HG03558 (cell line): ENCODE data around the gene COL4A1.
"Not testable (repeated sequence)": the region's sequence is repeated elsewhere in the genome, so short reads cannot be mapped to it uniquely, and the experiment has no call there.

Experiments used
- ATAC-seq: cut with Tn5 transposase; IDR thresholded peaks from one replicate; pipeline ENCODE4 v1.9.1; 2021; ENCODE audit warnings: moderate number of reproducible peaks; ENCODE audit not compliant: unreplicated experiment; ENCODE audit errors: extremely low read depth

Gene COL4A1

DNA sequence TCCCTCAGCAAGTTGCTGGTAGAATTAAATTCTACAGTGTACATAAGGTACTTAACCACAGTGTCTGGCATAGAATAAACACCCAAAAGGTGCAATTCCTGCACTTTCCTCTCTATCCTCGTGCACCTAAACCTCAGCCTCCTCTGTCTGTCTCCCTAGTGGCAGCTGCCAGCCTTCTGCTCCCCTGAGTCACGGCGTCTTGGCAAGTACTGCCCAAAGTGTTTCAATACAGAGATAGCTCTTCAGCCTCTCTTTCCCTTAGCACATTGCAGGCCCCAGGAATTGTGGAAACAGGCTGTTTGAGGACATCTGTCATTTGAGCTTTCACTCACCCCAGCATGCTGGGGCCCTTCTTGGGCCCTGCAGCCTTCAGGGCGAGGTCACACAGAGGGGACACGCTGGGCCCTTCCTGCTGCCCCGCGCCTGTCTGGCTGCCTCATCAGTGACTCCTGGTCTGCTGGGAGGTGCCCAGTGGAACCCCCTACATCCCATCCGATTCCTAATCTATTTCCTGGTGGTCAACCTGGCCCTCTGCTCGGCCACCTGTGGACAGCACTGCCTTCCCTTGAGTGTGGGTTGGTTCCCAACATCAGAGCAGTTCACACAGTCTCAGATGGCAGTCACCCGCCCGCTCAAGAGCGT lies 19.4 kb upstream of the COL4A1 start:
- no peak for ATAC-seq

DNA sequence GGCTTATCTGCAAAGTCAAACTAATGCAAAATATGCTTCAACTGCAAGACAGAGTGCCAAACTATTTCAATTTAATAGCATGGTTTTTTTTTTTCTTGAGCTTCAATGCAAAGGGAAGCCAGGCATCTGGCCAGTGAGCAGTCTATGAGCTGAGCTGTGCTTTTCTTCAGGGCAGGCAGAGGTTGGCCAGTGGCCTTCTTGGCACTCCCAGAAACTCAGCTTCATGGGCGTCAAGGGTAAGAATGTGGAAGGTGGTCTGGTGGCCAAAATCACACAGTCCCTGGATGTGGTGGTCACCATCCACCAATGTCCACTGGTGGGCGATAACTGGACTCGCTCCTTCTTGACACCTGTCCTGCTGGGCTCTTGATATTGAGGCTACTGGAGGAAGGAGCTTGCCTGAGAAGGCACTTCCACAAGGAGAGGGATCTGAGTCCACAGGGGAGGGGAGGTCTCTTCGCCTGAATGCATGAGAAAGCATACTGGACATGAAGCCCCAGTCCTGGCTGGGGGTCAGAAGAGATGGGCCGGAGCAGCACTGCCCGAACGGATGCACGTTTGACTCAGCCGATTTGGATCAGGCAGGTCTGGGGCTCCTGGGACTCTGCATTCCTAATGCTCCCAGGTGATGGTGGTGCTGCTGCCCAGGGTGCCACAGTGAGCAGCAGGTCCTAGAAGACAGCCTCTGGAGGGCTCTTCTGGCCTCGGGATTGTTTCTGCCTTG lies 17.2 kb upstream of the COL4A1 start:
- ATAC-seq = no peak

DNA sequence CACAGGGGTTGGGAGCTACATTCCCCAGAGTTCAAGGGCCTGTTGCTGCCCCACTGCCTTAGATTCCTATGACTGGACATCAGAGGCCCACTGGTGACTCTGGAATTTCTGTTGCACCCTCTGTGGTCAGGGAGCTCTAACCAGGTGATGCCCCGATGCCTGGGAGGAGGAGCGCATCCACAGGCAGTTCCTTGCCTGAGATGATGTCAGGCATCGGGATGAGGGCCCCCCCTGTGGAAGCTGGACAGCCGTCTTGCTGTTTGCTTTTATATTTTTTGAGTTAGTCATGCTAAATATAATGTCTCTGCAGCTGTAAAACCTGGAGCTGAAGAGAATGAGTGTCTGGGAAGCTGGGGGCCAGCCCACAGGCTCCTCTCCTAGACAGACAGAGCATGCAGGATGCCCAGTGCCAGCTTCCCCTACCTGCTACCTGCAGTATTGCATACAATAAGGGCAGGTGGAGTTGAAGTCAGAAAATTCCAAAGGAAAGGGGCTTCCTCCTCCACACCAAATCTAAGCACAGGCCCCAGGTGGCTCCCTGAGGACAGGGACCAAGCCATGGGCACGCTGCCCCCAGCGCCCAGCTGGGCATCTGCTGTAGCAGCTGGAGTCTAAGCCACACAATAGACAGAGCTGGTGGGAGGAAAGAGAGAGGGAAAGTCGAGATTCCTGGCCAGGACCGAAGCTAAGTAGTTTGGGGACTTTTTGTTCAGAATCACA lies 16.4 kb upstream of the COL4A1 start:
- no peak for ATAC-seq

DNA sequence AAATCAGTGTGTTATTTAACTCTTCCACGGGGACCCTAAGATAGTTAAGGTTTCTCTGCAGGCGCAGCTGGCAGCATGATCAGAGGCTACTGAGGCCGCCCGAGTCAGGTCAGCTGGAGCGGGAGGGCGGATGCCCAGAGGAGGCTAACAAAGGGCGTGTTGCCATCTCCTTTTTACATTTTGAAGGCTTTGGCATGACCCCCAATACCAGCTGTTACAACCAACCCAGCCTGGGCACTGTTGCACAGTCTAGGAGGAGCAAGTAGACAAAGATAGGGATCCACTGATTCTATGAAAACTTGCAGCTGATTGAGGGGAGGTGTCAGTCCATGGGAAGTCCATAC lies 15.8 kb upstream of the COL4A1 start:
- no peak for ATAC-seq

DNA sequence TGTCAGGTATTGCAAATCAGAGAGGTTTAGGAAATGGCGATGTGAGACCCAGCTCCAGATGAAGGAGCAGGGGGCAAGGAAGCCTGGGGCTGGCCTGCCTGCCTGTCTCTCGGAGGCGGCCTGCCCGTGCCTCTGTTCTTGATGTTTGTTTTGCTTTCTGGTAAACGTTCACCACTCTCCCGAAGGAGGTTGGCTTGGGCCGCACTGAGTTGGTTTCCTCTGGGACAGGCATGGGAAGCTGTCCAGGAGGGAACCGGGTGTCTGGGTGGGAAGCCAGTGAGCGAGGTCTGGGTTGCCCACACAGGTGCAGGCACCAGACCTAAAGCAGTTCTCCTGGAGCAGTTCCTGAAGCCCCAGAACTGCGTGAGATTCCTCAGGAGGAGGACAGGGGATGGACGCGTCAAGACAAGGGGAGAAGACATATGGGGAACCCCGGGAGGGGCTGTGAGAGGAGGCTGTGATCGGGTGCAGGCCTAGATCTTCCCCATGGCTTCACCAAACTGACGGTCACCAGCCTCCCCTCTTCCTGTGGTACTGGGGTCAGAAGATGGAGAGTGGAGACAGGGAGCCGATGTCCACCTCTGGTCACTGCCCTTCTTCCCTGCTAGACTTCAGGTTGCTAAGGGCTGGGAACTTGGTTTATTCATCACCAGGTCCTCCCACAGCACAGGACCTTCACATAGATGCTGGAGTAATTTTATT lies 15.3 kb upstream of the COL4A1 start:
- ATAC-seq = no peak

DNA sequence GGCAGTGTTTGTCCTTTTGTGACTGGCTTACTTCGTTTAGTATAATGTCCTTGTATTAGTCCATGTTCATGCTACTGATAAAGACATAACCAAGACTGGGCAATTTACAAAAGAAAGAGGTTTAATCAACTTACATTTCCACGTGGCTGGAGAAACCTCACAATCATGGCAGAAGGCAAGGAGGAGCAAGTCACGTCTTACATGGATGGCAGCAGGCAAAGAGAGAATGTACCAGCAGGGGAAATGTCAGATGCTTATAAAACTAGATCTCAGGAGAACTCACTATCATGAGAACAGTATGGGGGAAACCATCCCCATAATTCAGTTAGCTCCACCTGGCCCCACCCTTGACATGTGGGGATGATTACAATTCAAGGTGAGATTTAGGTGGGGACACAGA lies 14.6 kb upstream of the COL4A1 start:
- not testable (repeated sequence) for ATAC-seq

DNA sequence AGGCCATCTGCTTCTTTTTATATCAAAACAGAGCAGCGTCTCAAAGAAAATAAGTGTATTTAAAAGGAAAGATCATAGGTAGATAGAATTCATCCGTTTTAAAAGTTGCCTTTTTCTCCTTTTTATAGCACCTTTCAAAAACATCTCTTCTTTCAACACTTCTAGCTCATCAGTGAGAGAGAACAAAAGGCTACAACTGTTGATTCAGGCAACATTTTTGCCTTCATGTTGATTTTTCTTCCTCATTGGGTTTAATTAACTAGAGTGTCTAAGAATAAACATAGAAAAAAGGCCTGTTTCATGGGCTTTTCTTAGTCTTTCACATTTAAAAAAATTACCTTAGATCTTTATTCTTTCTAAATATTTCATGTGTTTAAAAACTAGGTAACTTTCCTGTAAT lies 13.7 kb upstream of the COL4A1 start:
- ATAC-seq = no peak

DNA sequence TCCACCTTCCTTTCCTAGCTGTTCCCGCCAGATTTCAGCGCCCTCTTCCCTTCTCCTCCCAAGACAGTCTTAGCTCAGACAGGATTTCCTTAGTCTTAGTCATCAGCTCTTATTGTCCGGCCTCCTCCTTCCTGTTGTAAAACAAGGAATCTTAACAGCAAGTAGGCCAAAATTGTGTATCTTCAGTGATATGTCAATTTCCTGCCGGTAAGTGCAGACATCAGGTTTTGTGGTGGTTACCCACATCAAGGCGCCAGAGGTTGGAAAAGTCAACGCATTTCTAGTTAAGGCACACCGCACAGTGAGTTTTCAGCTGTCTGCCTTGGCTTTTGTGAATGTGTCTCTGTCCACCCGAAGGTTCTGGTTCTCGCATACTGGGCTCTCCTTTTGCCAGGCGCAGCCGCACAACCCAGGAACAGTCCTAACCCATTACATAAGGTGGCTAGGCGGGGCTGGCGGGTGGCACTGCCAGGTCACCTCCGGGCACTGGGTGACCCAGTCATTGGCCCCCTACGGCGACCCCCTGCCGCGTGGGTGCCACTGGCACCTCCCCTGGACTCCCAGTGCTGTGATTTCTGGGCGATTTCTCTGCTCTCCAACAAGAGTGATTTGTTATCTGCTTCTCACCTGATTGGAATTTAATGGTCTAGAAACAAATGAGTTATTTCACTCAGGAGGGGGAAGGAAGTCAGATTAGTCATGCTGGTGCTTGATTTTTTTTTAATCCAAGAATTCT lies 13.0 kb upstream of the COL4A1 start:
- ATAC-seq = no peak

DNA sequence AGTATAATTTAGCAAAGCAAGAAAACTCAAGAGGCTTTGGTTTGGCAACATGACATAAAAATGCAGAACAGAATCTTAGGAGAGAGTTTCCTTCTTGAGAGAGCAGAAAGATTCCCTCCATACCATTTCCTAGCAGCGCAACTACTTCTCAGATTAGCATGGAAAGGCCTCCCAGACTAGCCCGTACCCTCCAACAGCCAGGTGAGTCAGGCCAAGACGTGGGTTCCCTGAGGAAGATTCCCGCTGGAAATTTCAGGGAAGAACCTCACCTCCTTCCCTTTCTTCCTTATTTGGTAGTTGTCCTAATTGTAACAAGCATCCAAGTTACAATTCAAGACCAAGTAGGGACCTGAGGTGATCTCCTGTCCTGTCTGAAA lies 12.4 kb upstream of the COL4A1 start:
- no peak for ATAC-seq

DNA sequence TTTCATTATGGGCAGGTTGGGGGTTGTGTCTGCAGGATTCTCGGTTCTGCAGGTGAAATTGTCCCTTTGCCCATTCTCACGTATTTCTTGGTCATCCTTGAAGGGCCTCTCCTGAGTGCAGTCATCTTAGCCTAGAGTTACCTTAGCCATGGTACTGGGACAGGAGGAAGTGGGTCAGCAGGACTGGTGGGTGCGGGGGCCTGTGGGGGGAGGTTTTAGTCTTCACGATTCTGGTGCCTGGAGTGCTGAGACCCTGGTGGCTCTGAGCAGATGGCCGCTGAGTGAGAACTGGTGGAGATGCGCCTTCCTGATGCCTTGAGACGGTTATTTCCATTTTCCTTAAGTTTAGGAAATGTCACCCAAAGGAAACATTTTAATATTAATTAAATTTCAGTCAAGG lies 12.0 kb upstream of the COL4A1 start:
- ATAC-seq = no peak

DNA sequence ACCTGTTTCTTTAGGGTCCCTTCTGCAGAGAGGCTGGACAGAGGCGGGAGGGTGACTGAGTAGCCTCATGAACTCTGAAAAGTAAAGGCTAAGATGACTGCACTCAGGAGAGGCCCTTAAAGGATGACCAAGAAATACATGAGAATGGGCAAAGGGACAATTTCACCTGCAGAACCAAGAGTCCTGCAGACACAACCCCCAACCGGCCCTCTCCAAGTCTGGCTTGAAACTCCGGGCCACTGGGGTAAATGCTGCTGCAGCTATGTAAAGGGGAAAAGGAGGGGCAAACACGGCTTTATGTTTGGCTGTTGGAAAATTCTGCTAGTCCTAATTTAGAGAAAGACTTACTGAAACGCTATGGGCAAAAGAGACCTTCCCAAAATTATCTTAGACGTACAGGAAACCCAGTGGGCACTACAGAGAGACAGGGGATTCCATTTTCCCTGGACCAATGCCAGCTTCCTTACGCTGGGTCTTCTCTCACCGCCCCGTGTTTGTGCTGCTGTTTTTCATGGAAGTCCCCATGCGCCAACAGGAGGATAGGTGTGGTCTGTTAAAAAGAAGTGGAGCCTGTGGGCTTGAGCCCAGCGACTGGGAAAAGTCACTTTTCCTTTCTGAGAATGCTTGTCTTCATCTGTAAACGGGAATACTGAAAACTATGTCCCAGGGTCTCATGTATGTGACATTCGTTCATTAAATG lies 10.7 kb upstream of the COL4A1 start:
- ATAC-seq = no peak

DNA sequence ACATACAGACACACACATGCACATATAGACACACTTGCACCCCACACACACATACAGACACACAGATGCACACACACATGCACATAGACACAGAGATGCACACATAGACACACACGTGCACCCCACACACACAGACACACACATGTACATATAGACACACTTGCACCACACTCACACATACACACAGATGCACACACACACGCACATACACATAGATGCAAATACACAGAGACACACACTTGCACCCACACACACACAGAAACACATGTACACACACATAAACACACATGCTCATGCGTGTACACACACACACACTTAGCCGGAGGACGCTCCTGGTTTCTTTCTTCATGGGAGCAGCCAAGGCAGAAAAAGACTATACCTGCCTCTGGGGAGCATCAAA lies 10.1 kb upstream of the COL4A1 start:
- no peak for ATAC-seq

DNA sequence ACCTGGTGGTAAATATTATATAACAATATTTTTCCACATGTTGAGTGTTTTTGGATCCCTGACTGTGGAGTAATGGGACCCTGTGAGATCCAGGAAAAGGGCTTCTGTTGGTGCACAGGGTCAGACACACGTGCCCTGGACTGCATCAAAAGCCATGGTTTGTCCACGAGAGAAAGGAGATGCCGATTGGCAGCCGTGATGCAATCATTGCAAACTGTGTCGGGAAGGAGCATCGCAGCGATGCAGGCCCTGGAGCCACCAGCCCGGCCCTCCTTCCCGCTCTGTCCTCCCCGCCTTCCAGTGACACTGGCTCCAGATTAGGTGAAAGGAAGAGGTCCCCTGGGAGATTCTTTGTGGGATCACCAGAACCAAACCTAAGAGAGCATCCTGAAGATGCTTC lies 9.2 kb upstream of the COL4A1 start:
- ATAC-seq = no peak

DNA sequence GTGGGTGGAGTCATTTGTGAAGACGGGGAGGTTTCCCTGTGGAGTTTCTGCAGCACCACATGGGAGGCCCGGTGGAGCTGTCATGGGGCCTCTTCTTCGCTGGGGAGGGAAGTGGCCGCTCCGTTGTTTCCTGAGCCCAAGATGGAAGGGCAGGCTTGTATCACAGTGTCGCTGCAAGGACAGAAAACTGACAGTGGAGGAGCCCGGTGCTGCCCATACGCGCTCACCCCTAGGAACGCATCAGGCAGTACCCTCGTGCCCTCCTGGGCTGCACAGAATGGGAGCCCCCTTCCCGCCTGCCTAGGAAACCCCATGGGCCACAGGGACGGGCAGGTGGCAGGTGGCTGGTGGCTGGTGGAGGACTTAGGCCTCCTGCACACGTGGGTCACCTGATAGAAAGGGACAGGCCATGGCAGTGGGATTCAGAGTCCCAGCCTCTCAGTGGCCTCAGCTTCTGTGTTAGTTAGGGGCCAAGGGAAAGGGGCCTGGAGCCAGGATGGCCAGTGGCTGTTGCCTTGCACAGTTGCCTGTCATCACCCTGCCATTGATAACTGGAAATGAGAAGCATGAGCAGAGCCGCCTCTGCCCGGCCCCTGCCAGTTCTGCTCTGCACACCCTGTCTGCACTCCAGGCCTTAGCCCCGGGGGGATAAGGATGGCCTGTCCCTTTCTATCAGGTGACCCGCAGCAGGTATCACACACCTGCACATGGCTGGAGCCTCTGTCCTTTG lies 7.7 kb upstream of the COL4A1 start:
- ATAC-seq = no peak

DNA sequence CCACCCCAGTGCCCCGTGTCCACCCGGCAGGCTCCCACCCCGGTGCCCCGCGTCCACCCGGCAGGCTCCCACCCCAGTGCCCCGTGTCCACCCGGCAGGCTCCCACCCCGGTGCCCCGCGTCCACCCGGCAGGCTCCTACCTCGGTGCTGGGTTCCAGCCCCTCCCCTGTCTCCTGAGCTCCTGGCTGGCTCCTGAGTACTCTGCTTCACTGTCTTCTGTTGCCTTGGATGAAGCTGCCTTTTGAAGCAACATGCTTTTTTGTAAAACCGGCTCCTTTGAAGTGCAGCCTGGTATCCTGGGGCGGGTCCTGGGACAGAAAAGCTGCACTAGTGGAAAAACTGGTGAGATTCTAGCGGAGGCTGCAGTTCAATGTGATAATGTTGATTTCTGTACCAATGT lies 6.8 kb upstream of the COL4A1 start:
- not testable (repeated sequence) for ATAC-seq

DNA sequence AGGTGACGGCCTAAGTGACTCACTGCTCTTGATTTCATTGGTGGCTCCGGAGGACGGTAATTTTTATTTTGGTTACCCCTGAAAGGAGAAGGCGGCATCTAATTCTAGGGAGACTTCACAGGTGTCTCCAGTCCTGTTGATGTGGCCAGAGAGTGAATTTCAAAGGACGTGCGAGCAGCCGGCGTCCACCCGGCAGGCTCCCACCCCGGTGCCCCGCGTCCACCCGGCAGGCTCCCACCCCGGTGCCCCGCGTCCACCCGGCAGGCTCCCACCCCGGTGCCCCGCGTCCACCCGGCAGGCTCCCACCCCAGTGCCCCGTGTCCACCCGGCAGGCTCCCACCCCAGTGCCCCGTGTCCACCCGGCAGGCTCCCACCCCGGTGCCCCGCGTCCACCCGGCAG lies 6.3 kb upstream of the COL4A1 start:
- ATAC-seq = not testable (repeated sequence)

DNA sequence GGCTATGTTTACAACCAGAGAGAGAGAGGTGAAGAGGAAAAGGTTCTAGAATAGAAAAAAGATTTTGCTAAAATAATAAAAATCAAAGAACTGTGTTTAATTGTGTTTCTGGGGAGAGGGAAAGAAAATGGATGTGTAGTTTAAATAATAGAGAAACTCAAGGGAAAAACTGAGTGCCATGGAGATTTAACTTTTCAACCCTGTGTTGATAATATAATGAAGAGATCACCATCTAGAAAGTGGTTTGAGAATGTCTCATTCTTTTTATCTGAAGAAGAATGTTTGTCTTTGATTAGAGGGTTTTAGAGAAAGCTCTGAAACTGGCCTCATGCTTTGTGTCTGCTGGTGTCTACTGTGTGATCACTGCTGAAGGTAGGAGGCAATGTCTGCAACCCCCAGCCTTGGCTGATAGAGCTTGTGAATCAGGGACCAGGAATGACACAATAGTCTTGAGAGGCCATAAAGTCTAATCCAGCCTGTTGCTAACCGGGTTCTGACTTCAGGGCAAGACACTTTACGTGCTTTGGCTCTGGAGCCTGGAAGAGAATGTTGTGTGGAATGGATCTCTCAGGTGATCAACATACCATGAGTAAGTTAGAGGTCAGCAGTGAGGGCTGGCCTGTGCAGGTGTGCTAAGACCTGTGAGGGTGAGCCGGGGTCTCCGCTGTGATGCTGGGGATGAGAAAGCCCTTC lies 5.5 kb upstream of the COL4A1 start:
- ATAC-seq = no peak

DNA sequence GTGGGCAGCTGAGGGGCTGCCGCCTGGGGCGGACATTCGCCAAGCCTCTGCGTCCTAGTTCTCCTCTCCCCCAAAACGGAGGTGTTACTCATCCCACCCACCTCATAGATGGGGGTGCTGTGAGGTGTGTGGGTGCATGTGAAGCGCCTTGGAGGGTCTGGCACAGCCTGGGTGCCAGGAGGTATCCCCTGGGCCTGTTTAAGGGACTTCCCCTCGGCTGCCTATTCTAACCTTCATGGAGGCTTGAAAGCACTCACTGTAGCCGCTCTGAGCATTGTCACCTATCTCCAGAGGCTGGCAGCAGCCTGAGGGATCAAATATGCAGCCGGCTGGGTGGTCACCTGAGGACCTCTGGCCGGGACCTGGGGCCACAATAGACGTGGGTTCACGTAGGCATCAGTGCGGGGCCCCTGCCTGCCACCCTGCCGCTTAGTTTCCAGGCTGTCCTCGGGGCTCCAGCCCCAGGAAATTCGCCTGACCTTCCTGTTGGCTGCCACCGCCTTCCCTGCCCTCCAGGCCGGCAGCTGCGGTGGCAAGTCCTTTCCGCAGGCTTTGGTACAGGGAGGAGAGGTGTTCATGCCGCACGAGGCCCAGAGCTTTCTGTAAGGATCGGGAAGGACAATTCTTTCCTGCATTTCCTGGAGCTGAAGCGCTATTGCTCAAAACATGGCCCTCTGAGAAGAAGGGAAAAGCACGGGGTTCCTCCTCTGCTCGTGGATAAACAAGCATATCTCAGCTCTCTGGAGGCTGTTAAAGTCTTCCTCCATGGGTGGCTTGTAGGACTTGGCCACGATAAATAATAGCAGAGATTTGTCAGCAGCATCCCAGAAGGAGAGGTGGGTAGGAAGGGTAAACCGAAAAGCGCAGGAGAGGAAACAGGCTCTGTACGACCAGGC lies 4.7 kb upstream of the COL4A1 start:
- ATAC-seq = no peak
